Mucosa of stomach (tissue), 1 donor: ENCODE results near the gene TNXB.

Source experiments
- H3K27me3 ChIP-seq: one replicate; pipeline ENCODE4 v1.7.0; 2013; ENCODE audit warnings: mild to moderate bottlenecking, low read length; ENCODE audit not compliant: control insufficient read depth, insufficient read depth
- H3K36me3 ChIP-seq: one replicate; pipeline ENCODE4 v1.7.0; 2013; ENCODE audit warnings: low read length; ENCODE audit not compliant: control insufficient read depth, insufficient read depth
- H3K4me1 ChIP-seq: one replicate; pipeline ENCODE4 v1.7.0; 2013; ENCODE audit warnings: mild to moderate bottlenecking, low read length; ENCODE audit not compliant: control insufficient read depth, insufficient read depth
- H3K4me3 ChIP-seq: one replicate; pipeline ENCODE4 v1.7.0; 2013; ENCODE audit warnings: low read length
- H3K9ac ChIP-seq: one replicate; pipeline ENCODE4 v1.7.0; 2013; ENCODE audit warnings: mild to moderate bottlenecking, low read length, moderate library complexity
- H3K9me3 ChIP-seq: one replicate; pipeline ENCODE4 v1.7.0; 2013; ENCODE audit warnings: mild to moderate bottlenecking, low read length, moderate library complexity; ENCODE audit not compliant: control insufficient read depth
- donor health status: Pancreatic carcinoma.

The TNXB gene

DNA sequence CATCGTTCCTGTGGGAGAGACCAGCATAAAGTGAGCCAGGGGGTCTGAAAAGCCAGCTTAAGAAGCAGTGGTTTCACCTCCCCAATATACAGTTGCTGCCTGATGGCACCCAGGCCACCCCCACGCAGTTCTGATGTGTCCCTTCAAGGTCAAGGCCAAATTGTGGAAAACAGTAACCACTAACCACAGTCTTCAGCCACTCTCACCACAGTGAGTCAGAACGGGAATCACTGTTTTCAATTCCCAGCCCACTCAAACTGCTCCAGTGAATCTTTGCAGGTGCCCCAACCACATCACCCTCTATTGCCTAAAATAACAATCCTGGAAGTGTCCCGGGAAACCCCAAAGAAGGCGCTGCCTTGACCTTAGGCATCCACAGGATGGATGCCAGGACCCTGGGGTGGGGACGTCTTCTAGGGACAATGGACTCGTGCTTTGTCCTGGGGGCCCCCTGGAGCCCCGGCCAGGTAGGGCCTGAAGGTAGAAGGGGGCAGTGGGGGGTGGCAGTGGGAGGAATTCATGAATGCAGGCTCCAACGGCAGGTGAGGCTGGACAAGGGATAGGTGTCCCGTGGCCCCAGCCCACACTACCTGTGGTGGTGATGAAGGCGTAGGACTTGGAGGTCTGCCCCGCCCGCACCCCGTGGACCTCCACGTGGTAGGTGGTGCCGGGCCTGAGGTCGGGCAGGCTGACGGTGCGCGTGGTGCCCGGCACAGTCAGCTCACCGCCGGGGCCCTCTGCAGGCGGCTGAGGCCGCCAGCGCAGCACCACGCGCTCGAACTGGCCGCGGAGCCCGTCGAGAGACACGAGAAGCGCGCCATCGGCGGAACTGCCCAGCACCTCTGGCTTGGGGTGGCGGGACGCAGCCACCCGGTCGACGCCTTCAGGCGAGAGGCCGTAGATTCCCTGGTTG is 22.2 kb downstream of the TNXB start:
- Histone ChIP-seq H3K4me3 (no peak overlapping the region), H3K9me3 (no peaks in the 10 kb centered on the region), H3K36me3 (no peaks in the 10 kb centered on the region), H3K9ac (no peak overlapping the region), H3K4me1 (peaks cover 3% of the 10 kb centered on the region), H3K27me3 (peaks cover 4% of the 10 kb centered on the region)

DNA sequence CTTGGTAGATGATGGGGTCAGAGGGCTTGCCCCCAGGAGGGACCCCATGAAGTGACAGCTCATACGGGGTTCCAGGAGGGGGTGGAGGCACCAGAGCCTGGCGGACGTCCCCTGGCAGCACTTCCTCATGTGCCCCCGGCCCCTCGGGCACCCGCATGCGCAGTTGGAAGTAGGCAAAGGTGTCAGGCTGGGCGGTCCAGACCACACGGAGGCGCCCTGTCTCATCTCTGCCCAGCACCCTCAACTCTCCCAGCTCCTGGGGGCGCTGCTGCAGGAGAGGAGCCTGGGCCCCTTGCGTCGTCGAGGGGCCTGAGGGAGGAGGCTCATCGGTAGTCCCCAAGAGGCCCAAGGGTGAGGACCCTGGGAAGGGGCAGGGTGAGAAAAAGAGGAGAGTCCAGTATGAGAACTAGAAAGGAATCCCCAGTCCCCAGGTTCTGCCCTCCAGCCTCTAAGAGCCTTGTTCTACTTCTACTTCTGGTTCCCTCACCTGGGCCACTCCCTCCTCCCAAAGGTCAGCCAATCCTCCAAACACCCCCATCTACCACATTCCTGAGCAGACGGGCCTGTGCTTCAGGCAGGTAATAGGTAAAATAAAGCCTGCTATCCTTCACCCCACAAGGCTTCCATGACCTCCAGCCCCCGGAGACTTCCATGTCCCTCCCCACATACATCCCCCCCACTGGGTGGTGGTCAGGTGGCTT is 23.2 kb downstream of the TNXB start:
- H3K4me1 ChIP-seq, result peaks cover 10% of the 10 kb centered on the region

GRCh38 chr6:32084780-32085179 is 24.4 kb downstream of the TNXB start:
- H3K9ac ChIP-seq, result no peak overlapping the region
- H3K4me3 ChIP-seq, result no peak overlapping the region
- H3K9me3 ChIP-seq, result no peaks in the 10 kb centered on the region
- peaks cover 10% of the 10 kb centered on the region for H3K4me1 ChIP-seq
- H3K36me3 ChIP-seq, result no peaks in the 10 kb centered on the region
- peaks cover 8% of the 10 kb centered on the region for H3K27me3 ChIP-seq

More for the DNA sequence above, 23.2 kb downstream of the TNXB start:
- no peak overlapping the region for H3K9ac ChIP-seq
- peaks cover 6% of the 10 kb centered on the region for H3K27me3 ChIP-seq
- H3K4me3 ChIP-seq, result no peak overlapping the region
- H3K36me3 ChIP-seq, result no peaks in the 10 kb centered on the region
- no peaks in the 10 kb centered on the region for H3K9me3 ChIP-seq

DNA sequence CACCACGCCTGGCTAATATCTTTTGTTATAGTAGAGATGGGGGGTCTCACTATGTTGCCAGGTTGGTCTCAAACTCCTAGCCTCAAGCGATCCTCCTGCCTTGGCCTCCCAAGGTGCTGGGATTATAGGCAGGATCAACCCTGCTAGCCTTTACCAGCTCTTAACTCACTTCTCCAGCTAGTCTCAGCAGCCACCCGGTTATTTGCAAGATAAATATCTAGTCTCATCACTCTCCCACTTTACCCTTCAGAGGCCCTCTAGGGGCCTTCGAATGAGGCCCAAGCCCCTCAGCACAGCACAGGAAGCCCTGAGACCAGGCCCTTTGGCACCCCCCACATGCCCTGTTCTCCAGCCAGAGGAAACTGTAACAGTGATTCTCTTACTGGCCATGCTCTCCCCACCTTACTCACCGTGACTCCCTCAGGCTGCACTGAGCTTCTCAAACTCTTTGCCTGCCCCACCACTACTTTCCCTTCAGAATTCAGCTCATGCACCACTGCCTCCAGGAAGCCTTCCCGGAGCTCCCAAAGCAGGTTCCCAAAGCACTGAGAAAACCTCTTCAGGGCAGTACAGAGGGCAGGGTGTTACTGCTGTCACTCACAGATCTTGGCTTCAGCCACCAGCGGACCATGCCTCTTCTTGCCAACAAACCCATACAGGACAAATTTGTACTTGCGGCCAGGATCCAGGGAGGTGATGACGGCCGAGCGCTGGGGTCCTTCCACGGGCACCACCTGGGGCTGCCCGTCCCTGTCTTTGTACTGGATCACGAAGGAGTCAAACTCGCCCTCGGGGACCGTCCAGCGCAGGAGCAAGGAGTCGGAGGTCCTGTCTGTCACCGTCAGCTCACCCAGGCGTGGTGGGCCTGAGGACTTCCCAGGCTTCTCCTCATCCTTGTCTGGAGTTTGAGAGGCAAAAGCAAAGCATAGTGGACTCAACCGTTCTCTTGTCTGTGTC is 25.0 kb downstream of the TNXB start:
- H3K27me3 ChIP-seq, result peaks cover 8% of the 10 kb centered on the region
- no peak overlapping the region for H3K9ac ChIP-seq
- no peak overlapping the region for H3K4me3 ChIP-seq
- H3K36me3 ChIP-seq, result no peaks in the 10 kb centered on the region
- peaks cover 10% of the 10 kb centered on the region for H3K4me1 ChIP-seq
- H3K9me3 ChIP-seq, result no peaks in the 10 kb centered on the region

GRCh38 chr6:32082935-32083334 is 26.2 kb downstream of the TNXB start:
- Histone ChIP-seq H3K9ac (no peak overlapping the region), H3K36me3 (no peaks in the 10 kb centered on the region), H3K4me3 (no peak overlapping the region), H3K4me1 (peaks cover 10% of the 10 kb centered on the region), H3K27me3 (peaks cover 8% of the 10 kb centered on the region), H3K9me3 (no peaks in the 10 kb centered on the region)

DNA sequence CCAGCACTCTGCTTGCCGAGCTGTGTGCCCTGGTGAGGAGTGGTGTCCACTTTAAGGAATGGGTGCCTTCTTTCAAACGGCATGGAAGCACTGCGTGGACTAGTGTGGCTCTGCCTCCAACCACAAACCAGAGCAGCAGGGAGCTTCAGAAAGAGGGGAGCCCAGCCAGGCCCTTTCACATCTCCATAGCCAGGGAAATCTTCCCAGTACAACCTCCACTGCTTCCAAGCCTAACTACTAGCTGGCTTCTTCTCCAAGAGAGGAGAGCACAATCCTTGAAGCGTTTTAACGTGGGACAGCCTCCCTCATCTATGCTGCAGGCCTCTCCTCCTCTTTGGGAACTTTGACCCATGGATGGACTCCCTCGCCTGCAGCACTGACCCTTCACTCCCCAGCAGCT is 26.7 kb downstream of the TNXB start:
- H3K4me1 ChIP-seq, result peaks cover 10% of the 10 kb centered on the region
- H3K27me3 ChIP-seq, result peaks cover 8% of the 10 kb centered on the region
- H3K36me3 ChIP-seq, result no peaks in the 10 kb centered on the region
- no peak overlapping the region for H3K4me3 ChIP-seq
- no peaks in the 10 kb centered on the region for H3K9me3 ChIP-seq
- H3K9ac ChIP-seq, result no peak overlapping the region

DNA sequence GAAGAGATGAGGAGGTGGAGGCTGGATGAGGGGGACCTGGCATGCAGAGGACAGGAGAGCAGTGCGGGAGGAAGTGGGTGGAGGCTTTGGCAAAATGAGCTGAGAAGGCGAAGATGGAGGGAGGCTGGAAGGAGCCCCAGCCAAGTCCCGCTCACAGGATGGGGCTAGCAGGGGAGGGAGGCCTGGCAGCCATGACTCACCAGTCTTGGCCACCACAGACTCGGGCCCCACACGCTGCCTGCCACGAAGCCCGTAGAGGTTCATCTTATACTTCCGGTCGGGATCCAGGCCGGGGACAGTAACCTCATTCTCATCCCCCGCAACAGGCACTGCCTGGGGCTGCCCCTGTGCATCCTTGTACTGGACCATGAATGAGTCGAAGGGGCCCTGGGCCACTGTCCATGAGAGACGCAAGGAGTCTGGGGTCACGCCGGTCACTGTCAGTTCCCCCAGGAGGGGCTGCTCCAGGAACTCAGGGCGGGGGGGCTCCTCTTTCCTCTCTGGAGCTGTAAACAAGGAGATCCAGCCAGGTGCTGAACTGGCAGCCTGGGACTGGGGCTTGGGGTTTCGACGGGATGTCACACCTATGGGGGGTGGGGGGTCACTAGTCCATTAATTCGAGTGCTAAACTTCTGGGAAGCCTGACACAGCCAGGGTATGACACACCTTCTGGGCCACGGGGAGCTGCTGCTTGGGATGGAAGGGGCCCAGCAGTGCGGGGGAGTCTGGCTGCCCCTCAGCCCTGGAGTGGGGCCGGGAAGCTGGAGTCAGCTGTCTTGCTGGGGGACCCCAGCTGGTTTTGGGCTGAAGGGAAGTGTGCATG is 27.8 kb downstream of the TNXB start:
- peaks cover 10% of the 10 kb centered on the region for H3K4me1 ChIP-seq

GRCh38 chr6:32079566-32080290 is 29.4 kb downstream of the TNXB start:
- H3K4me3 ChIP-seq, result no peak overlapping the region
- H3K9me3 ChIP-seq, result no peaks in the 10 kb centered on the region
- H3K4me1 ChIP-seq, result peaks cover 10% of the 10 kb centered on the region
- H3K27me3 ChIP-seq, result peaks cover 4% of the 10 kb centered on the region
- H3K9ac ChIP-seq, result no peak overlapping the region
- H3K36me3 ChIP-seq, result no peaks in the 10 kb centered on the region

More for the DNA sequence above, 27.8 kb downstream of the TNXB start:
- Histone ChIP-seq H3K9ac (no peak overlapping the region), H3K27me3 (peaks cover 8% of the 10 kb centered on the region), H3K4me3 (no peak overlapping the region), H3K9me3 (no peaks in the 10 kb centered on the region), H3K36me3 (no peaks in the 10 kb centered on the region)

GRCh38 chr6:32076321-32076809 is 32.8 kb downstream of the TNXB start:
- Histone ChIP-seq H3K4me1 (peaks cover 1% of the 10 kb centered on the region), H3K36me3 (no peaks in the 10 kb centered on the region), H3K9ac (no peak overlapping the region), H3K9me3 (no peaks in the 10 kb centered on the region), H3K4me3 (no peak overlapping the region), H3K27me3 (peaks cover 4% of the 10 kb centered on the region)

DNA sequence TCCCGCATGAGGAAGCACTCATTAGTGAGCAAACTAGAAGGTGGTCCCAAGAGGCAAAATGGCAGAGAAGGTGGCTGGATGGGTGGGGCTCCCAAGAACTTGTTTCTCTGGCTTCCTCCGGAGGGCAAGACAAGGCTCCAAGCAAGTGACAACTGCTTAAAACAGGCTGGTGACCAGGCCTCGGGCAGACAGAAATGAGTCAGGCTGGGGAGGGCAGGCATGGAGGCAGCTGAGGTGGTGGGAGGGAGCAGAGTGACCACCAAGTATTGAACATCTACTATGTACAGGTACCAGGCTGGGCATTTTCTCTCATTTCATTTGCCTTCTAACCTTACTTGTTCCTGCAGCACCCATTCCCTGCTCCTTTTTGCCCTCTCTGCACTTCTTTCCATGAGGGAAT is 33.4 kb downstream of the TNXB start:
- H3K9ac ChIP-seq, result no peak overlapping the region
- H3K9me3 ChIP-seq, result no peaks in the 10 kb centered on the region
- H3K4me3 ChIP-seq, result no peak overlapping the region
- no peaks in the 10 kb centered on the region for H3K36me3 ChIP-seq
- no peaks in the 10 kb centered on the region for H3K27me3 ChIP-seq
- H3K4me1 ChIP-seq, result no peaks in the 10 kb centered on the region
